ENCODE measurements around the gene COQ8A.
"Not testable (repeated sequence)": the region's sequence is repeated elsewhere in the genome, so short reads cannot be mapped to it uniquely, and the experiment has no call there.

COQ8A gene

DNA sequence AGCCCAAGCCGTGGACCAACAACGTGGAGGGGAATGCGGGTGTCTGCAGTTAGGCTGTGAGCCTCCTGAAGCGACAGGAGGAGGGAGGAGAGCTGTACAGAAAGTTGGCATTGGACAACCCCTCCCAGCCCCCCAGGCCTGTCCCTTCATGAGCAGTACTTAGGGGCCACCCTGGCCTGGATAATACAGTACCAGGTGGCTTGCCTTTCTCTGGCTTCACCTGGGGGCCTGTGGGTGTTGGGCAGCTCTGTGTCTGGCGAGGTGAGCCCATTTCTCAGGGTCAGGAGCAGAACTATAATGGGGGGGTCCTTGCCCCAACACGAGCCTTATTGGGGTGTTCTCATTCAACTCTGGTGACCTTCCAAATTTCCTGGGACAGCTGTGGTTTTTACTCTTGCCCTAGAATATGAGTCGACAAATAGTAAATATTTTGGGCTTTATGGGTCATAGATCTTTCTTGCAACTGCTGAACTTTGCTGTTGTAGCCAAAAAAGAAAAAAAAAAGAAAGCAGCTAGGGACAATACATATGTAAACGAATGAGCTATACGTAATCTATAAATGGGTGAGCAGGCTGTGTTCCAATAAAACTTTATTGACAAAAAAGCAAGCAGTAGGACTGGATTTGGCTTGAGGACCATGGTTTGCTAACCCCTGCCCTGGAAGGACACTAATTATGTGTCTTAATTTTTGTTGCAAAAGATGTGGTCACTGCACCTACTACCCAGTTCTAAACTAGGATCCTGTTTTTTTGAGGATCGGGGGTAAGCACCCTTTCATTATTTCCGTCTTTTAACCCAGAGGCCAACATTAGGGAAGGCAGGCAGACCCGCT, 11.4 kb downstream of the COQ8A start:
- no peak for TF ChIP-seq CTCF (IDR thresholded peaks at IDR 0.05; ENCODE audit: insufficient read depth, low read length, missing control alignments)
- POLR2A ChIA-PET = no interaction called here
- CTCF ChIA-PET = interaction anchor here (0.6 kb wide), 1 partner anchor 12 kb away, joined by 3 read pairs; no protein-coding TSS in a partner anchor
- no peak for DNase-seq (ENCODE audit: low read depth, low spot score)
- no peak overlapping the region for H3K4me3 ChIP-seq (ENCODE audit: low read depth, low read length)

DNA sequence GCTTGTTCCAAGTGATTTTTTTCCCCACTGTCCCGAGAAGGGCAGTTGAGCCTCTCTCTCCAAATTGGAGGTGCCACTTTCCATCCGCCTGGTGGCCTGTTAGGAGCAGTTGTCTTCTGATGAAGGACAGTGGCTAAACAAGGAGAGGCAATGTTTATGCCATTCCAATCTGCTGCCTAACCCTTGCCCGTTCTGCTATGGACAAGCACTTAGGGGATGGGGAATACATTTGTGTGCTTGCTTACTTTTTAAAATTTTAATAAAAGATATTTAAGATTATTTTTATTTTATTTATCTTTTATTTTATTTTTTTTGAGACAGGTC, 12.0 kb downstream of the COQ8A start:
- TF ChIP-seq CTCF (IDR thresholded peaks at IDR 0.05; ENCODE audit: insufficient read depth, low read length, missing control alignments) = no peak
- DNase-seq (ENCODE audit: low read depth, low spot score) = no peak
- no peak overlapping the region for H3K4me3 ChIP-seq (ENCODE audit: low read depth, low read length)
- ChIA-PET POLR2A (no interaction called here), CTCF (no interaction called here)

DNA sequence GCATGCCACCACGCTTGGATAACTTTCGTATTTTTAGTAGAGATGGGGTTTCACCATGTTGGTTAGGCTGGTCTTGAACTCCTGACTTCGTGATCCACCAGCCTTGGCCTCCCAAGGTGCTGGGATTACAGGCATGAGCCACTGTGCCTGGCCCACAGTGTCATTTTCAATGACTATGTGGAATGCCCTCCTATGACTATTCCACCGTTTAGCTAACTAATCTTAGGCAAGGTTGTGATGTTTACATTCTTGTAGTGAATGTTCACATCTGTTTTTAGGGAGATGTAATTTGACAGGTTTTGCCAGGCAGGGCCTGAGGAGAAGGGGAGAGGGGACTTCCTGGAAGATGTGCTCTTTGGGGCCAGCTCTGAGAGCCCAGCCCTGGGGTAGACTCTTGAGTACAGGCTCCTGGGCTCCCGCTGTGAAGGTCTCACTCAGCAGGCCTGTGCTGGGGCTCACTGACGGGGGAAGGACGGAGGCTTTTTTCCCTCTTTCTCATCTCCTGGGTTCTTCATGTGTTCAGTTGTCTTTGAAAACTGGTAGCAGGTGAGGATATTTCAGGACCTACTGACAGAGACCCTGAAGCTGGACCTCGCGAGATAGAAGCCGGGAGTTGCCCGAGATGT, 13.2 kb downstream of the COQ8A start:
- H3K4me3 ChIP-seq (ENCODE audit: low read depth, low read length) = no peak overlapping the region
- POLR2A ChIA-PET = no interaction called here
- no peak for TF ChIP-seq CTCF (IDR thresholded peaks at IDR 0.05; ENCODE audit: insufficient read depth, low read length, missing control alignments)
- no peak for DNase-seq (ENCODE audit: low read depth, low spot score)
- CTCF ChIA-PET = no interaction called here

GRCh38 chr1:226954337-226954736, 14.2 kb downstream of the COQ8A start:
- no peak for DNase-seq (ENCODE audit: low read depth, low spot score)
- ChIA-PET CTCF (no interaction called here), POLR2A (no interaction called here)
- no peak for TF ChIP-seq CTCF (IDR thresholded peaks at IDR 0.05; ENCODE audit: insufficient read depth, low read length, missing control alignments)
- H3K4me3 ChIP-seq (ENCODE audit: low read depth, low read length) = no peak overlapping the region

DNA sequence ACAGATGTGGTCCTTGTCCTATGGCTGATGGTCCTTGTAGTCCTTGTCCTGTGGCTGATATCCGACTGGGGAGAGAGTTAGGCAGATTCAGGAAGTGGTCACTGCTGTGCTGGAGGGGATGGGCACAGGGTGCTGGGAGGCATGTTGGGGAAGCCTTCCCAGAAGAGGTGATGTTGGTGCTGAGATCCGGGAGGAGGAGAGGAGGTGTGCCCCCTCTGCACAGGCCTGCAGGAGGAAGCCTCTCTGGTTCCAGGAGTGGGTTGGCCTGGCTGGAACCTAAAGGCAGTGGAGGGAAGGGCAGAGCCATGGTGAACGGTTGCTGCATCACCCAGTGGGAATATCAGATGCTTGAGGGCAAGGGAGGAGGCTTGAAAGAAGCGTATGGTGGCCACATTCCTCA, 14.7 kb downstream of the COQ8A start:
- TF ChIP-seq CTCF (IDR thresholded peaks at IDR 0.05; ENCODE audit: insufficient read depth, low read length, missing control alignments) = no peak
- no peak overlapping the region for H3K4me3 ChIP-seq (ENCODE audit: low read depth, low read length)
- POLR2A ChIA-PET = no interaction called here
- no peak for DNase-seq (ENCODE audit: low read depth, low spot score)
- CTCF ChIA-PET = no interaction called here

DNA sequence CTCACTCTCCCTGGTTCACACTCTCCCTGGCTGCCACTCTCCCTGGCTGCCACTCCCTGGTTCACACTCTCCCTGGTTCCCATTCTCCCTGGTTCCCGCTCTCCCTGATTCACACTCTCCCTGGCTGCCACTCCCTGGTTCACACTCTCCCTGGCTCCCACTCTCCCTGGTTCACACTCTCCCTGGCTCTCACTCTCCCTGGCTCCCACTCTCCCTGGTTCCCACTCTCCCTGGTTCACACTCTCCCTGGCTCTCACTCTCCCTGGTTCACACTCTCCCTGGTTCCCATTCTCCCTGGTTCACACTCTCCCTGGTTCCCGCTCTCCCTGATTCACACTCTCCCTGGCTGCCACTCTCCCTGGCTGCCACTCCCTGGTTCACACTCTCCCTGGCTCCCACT, 15.8 kb downstream of the COQ8A start:
- CTCF ChIA-PET; POLR2A ChIA-PET; H3K4me3 ChIP-seq (ENCODE audit: low read depth, low read length); DNase-seq (ENCODE audit: low read depth, low spot score): not testable (repeated sequence)

Data from AG04449 (cell line).